Suppressor macrophage treated with lipopolysaccharide for 4 hours (primary cell): Measurements from ENCODE around the gene KLF1.
A peak's percentile ranks its signal among the peaks of the same experiment; 100 is the strongest.
"Not testable (repeated sequence)": the region's sequence is repeated elsewhere in the genome, so short reads cannot be mapped to it uniquely, and the experiment has no call there.

Source experiments
- DNase-seq: peaks from one replicate; pipeline ENCODE4 v3.0.0-alpha.2; 2020

Gene KLF1

DNA sequence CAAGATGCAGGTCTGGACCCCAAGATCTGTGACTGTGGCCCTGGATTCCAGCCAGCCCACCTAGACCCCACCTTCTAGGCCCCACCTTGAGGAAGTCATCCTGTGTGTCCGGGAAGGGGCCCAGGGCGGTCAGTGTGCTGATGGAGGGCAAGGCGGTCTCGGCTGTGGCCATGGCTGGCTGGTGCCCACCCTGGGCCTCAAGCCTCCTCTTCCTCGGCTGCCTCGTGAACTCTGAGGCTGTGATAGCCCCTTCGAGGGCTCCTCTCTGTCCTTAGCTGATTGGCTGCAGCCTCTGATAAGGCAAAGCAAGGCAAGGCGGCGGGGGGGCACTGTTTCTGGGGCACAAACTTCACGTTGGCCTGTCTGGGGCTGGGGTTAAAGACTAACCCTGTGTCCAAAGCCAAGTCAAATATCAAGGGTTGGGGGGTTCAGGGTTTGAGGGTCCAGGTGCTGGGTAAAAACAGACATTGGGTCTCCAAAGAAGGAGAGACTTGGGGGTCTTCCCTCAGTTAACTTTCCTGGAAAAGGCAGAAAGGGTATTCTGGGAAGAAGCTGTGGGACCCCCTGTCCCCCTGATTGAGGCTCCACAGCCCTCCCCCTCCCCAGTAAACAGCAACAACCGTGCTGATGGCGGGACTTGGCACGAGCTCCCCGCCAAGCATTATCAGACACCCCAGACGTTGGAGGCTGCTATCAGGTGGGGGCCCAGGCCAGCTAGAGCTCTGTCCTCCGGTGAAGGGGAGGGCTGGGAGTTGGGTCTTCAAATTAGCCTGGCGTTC is at the start of gene KLF1:
TSS of gene KLF1 (minus strand) at position 233 of the 779 bp plus-strand sequence. CDS start at position 172, 61 bp downstream.
- DNase-seq: no peak

- no peak for DNase-seq
Observed at GRCh38 chr19:12936582-12936981, 49.6 kb upstream of the KLF1 start.

DNA sequence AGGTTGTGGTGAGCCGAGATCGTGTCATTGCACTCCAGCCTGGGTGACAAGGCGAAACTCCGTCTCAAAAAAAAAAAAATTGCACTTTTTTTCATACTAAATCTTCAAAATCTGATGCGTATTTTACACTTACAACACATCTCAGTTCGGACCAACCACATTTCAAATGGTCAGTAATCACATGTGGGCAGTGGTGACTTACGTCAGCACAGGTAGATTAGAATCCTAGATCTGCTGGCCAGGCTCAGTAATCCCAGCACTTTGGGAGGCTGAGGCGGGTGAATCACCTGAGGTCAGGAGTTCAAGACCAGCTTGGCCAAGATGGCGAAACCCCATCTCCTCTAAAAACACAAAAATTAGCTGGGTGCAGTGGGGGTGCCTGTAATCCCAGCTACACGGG is 48.1 kb upstream of the KLF1 start:
- no peak for DNase-seq

GRCh38 chr19:12933287-12934072 is 46.5 kb upstream of the KLF1 start, which contains the start of gene FARSA:
Gene FARSA, minus strand, starts transcription at chr19:12933711. Its CDS starts 15 bp downstream, at chr19:12933696.
- DNase-seq: peak; percentile 95

- no peak for DNase-seq
Observed at GRCh38 chr19:12932392-12933286, 45.6 kb upstream of the KLF1 start.

- no peak for DNase-seq
Observed at GRCh38 chr19:12930002-12930645, 43.1 kb upstream of the KLF1 start.

DNA sequence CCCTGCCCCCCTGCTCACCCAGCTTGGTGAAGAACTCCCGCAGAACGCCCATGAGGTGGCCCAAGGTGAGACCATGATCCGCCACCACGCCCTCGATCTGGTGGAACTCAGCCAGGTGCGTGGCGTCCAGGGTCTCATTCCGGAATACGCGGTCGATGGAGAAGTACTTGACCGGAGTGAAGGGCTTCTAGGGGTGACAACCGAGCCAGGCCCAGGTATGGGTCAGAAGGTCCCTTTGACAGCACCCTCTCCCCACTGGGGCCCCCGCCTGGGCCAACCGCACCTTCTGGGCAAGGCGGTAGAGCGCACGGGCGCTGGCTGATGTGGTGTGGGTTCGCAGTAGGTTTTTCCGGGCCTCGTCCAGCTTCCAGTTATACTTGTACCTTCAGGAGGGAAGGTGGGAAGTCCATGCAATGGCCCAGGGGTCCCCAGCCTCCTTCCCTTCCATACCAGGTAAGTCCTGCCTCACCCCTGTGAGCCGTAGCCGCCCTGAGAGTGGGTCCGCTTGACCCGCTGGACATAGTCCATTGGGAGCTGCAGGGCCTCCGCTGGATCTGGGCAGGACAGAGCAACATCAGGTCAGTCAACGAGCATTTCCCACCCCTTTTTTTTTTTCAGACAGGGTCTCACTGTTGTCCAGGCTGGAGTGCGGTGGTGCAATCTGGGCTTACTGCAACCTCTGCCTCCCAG is 37.8 kb upstream of the KLF1 start:
- DNase-seq: no peak

DNA sequence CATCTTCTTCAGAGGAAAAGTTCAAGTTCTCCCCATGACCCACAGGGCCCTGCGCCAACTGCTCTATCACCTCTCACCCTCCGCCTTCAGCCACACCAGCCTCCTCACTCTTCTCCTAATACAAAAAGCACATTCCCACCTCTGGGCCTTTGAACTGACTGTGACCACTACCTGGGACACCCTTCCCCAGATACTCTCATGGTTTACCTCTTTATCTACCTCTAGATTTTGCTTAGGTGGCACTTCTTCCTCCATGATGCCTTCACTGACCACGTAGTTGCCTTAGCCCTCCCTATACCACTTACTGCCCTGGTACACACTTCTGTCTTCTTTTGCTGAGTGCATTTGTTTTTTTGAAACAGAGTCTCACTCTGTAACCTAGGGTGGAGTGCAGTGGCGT is 36.0 kb upstream of the KLF1 start:
- DNase-seq: no peak

- DNase-seq: no peak
Observed at GRCh38 chr19:12921047-12921446, 34.0 kb upstream of the KLF1 start.

DNA sequence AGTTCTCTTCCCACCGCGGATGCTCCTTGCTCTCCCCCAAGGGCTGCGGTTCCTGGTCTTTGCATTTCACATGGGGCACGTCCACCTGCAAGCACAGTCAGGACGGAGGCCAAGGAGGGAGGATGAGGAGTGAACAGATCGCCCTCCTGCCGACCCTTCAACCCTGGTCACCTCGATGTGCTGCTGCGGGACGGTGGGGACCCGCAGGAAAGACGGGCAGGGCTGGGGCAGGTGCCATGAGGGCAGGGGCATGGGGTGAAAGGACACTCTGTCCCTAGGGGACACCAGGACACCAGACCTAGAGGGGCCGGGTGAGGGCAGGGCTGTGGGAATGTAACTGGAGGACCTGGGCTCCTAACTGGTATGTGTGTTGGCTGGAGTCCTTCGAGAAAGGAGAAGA is 31.3 kb upstream of the KLF1 start:
- DNase-seq: no peak

DNA sequence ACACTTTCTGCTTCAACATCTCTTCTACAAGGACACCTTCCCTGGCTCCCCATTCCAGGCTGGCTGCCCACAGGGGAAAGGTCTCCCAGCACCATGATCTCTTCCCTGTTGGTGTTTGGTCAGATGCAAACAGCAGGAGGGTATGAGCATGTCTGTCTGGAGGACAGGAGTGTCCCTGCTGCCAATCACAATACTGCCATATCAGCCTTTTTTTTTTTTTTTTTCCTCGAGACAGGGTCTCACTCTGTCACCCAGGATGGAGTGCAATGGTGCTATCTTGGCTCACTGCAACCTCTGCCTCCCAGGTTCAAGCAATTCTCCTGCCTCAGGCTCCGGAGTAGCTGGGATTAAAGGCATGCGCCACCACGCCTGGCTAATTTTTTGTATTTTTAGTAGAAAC is 28.9 kb upstream of the KLF1 start:
- not testable (repeated sequence) for DNase-seq

- DNase-seq: peak; percentile 56
Observed at GRCh38 chr19:12913851-12914690, 27.1 kb upstream of the KLF1 start.

DNA sequence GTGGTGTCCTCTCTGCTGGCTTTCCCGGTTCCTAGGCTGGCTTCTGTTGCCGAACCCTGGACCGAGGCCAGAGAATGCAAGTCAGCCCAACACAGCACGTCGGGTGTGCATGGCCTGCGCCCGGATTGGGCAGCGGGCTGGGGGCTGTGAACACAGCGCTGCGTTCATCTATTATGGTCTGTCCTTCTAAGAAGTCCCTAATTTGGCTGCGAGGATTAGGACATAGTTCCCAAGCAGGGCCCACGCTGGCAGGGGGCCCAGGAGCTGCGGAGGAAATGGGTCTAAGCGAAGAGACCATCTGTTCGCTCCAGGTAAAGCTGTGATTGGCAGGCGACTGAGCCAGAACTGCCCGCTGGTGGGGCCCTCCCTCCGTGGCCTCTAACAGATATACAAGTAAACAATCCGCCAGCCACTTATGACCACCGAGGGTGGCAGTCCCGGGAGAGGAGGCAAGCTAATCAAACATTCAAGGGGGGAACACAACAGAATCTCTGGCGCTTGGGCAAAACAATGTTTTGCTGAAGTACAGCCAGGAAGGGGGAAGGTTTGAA is 26.1 kb upstream of the KLF1 start:
- DNase-seq: no peak

DNA sequence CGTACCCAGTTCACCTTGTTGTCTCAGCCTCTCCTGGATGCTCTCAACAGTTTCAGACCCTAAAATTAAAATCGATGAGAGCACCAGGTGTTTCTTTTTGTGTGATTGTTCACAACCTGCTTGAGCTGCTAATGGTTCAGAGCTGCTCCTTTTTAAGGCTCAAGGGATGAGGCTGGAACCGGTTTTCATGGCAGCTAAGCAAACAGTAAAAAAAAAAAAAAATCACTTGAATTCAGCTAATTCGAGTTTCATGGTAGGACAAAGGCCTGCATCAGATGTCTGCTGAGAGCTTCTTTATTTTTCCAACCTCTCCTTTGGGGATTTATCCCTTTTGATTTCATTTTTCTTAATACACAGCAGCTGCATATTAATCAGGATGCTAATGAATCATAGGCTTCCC is 25.6 kb upstream of the KLF1 start:
- no peak for DNase-seq

- DNase-seq: no peak
Observed at GRCh38 chr19:12907166-12907565, 20.2 kb upstream of the KLF1 start.

DNA sequence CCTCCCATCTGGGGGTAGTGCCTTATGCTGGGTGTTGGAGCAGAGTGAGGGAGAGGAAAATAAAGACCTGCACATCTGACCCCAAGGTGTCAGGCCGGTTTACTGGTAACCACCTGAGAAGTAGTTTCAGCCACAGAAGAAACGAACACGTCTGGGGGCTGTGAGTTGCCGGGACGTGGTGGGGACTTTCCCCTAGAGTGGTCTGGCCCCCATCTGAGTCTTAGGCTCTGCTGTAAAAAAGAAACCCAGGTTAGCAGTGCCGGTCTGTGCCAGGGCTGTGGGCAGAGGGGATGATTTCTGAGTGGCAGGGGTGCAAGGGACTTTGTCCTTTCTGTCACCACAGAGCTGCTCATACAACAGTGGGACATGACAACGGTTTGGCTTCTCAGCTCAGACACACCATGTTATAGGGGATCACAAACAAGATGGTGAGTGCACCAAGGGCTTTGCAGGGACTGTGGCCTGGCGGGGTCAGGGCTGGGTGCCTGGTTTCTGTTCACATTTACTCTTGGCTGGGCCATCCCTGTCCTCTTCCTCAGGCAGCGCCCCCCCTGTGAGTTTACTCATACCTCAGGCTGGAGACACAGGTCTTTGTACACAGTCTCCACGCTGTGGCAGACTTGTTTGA is 13.0 kb upstream of the KLF1 start:
- DNase-seq: no peak

GRCh38 chr19:12896460-12896859 is 9.5 kb upstream of the KLF1 start:
- no peak for DNase-seq

- DNase-seq: no peak
Observed at GRCh38 chr19:12893582-12893981, 6.6 kb upstream of the KLF1 start.

DNA sequence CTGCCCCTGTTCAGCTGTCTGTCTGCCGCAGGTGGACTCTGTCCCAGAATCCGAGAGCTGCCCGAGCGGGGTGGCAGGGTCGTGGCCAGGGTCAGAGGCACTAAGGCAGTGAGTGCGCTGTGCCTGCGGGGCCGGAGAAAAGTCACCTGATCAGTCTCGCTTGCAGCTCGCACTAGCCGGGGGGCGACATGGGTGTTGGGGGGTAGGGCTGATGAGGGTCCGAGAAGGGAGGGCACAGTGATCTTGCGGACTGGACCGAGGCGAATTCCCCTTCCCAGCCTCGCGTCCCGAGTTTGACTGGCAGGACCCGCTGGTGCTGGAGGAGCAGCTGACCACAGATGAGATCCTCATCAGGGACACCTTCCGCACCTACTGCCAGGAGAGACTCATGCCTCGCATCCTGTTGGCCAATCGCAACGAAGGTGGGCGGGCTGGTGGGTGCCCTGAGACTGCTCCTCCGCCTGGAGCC is 4.6 kb upstream of the KLF1 start:
- DNase-seq: no peak
